Transverse colon (tissue), 4 donors: ENCODE measurements around the gene TLE5.
A peak's percentile ranks its signal among the peaks of the same experiment; 100 is the strongest.
"Not testable (repeated sequence)": the region's sequence is repeated elsewhere in the genome, so short reads cannot be mapped to it uniquely, and the experiment has no call there.

Experiments
- CTCF ChIP-seq, 5 experiments: fragments of 200-600 bp in 3 of 5; fragments of 450-650 bp in 2 of 5; sonication (generic) in 3 of 5; IDR thresholded peaks; 1 replicate in 2 of 5; 2 replicates in 3 of 5; pipeline ENCODE4 v1.5.1; 2016 to 2017; ENCODE audit warnings: antibody characterized with exemption in 5 of 5, inconsistent platforms in 3 of 5, mild to moderate bottlenecking in 2 of 5, moderate library complexity in 1 of 5
- EP300 ChIP-seq: sonication (generic); formaldehyde crosslinking; IDR thresholded peaks from one replicate; pipeline ENCODE4 v1.6.1; 2017; ENCODE audit warnings: antibody characterized with exemption, low read depth
- POLR2A ChIP-seq: fragments of 450-650 bp; IDR thresholded peaks from one replicate; pipeline ENCODE4 v1.6.1; 2016; ENCODE audit warnings: antibody characterized with exemption, mild to moderate bottlenecking, moderate library complexity
- POLR2AphosphoS5 ChIP-seq, 3 donors: sonication (generic); formaldehyde crosslinking; IDR thresholded peaks; one replicate each; pipeline ENCODE4 v1.6.1; 2016; ENCODE audit warnings: antibody characterized with exemption in 3 of 3

DNA sequence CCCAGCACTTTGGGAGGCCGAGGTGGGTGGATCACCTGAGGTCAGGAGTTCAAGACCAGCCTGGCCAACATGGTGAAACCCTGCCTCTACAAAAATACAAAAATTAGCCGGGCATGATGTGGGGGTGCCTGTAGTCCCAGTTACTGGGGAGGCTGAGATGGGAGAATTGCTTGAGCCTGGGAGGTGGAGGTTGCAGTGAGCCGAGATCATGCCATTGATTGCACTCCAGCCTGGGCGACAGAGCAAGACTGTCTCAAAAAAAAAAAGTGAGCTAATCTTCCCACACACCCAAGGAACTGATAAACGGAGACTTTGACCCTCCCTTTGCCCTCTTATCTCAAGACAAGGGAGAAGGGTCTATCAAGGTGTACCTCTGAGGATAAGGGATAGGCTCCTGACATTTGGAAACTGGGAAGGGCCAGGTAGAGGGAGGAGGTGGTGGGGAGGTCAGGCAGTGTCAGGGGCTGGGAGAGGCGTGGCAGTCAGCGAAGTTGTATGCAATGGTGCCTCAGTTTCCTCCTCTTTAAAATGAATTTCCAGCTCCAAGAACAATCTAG, 27.1 kb upstream of the TLE5 start:
- TF ChIP-seq CTCF (IDR thresholded peaks at IDR 0.05); POLR2A; EP300: not testable (repeated sequence)
- TF ChIP-seq POLR2AphosphoS5 (IDR thresholded peaks at IDR 0.05), result peak in 2 of 3 donors; percentile 52 to 53
